ENCODE measurements around the gene STIMATE.

DNA sequence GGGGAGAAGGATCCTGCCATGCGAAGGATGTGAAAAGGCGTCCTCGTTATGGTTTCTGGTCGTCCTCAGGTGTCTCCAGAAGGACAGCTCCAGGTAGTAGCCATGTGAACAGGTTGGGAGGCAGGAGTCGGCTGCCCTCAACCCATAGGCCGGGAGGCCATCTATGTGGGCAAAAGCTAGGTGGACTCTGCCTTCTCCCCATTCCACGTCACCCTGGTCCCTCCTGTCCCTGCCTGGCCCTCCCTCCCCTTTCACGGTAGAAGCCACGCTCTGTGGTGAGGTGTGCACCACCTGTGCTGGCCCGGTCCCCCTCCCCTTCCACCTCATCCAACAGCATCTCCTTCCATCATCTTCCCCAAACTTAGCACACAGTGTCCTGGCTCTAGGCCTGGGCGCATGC, 86.4 kb downstream of the STIMATE start:
- no peak for TF ChIP-seq RAD21 (IDR thresholded peaks at IDR 0.05; ENCODE audit: low read length)
- no peak for TF ChIP-seq CTCF (conservative IDR thresholded peaks at IDR 0.05; ENCODE audit: low read depth, low read length)
- no peak for TF ChIP-seq FOS (IDR thresholded peaks at IDR 0.05; ENCODE audit: low read depth, low read length)
- no peak for TF ChIP-seq MAFK (IDR thresholded peaks at IDR 0.05; ENCODE audit: low read depth, low read length)
- no peak for TF ChIP-seq POLR2A (IDR thresholded peaks at IDR 0.05; ENCODE audit: low read depth, low read length)
- TF ChIP-seq USF2 (IDR thresholded peaks at IDR 0.05; ENCODE audit: low read depth, low read length) = no peak
- TF ChIP-seq RFX5 (IDR thresholded peaks at IDR 0.05; ENCODE audit: low read depth, low read length) = no peak
- no peak for TF ChIP-seq BHLHE40 (IDR thresholded peaks at IDR 0.05; ENCODE audit: low read depth, low read length)
- no peak for TF ChIP-seq MXI1 (IDR thresholded peaks at IDR 0.05; ENCODE audit: borderline replicate concordance, low read depth, low read length)
- TF ChIP-seq CEBPB (IDR thresholded peaks at IDR 0.05; ENCODE audit: low read depth, low read length) = no peak
- no peak for TF ChIP-seq CHD1 (IDR thresholded peaks at IDR 0.05; ENCODE audit: low read depth, low read length)
- no peak for TF ChIP-seq SMC3 (IDR thresholded peaks at IDR 0.05; ENCODE audit: low read depth, low read length)
- TF ChIP-seq, protein P1, sequence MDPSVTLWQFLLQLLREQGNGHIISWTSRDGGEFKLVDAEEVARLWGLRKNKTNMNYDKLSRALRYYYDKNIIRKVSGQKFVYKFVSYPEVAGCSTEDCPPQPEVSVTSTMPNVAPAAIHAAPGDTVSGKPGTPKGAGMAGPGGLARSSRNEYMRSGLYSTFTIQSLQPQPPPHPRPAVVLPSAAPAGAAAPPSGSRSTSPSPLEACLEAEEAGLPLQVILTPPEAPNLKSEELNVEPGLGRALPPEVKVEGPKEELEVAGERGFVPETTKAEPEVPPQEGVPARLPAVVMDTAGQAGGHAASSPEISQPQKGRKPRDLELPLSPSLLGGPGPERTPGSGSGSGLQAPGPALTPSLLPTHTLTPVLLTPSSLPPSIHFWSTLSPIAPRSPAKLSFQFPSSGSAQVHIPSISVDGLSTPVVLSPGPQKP (IDR thresholded peaks at IDR 0.05; ENCODE audit: borderline replicate concordance, low read depth, low read length) = no peak
- TF ChIP-seq RCOR1 (IDR thresholded peaks at IDR 0.05; ENCODE audit: insufficient replicate concordance, low read length) = no peak

Measured in IMR-90 (cell line).